HG03139 (cell line): Measurements from ENCODE around the gene P2RX3.

ENCODE experiments used
- ATAC-seq: cut with Tn5 transposase; IDR thresholded peaks from one replicate; pipeline ENCODE4 v1.9.1; 2021; ENCODE audit not compliant: unreplicated experiment

Gene P2RX3

DNA sequence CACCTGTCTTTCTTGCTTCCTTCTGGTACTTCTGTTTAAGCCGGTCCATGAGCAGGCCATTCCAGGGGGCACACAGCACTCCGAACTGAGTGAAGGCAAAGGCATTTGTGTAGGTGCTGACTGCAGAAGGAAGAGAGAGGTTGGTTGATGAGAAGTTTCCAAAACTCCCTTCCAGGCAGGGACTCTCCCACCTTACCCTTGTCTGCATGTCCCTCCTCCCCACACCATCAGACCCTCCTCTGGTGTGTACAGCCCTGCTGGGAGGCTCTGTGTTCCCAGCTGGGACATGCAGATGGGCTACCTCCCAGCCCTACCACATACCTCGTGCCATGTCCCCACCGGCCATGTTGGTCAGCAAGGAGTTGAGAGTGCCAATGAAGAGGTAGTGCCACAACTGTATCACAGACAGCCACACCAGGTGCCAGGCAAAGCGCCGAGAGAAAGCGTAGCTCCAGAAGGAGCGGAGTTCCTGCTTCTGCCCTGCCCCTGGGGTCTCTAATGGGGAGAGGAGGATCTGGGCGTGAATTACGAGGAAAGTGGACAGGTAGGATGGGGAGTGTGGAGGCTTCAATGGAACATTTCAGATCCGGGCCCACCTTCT lies 76.6 kb downstream of the P2RX3 start:
- ATAC-seq, result no peak

GRCh38 chr11:57416436-57416835 lies 78.3 kb downstream of the P2RX3 start:
- no peak for ATAC-seq

GRCh38 chr11:57417056-57417455 lies 78.9 kb downstream of the P2RX3 start:
- ATAC-seq, result no peak

DNA sequence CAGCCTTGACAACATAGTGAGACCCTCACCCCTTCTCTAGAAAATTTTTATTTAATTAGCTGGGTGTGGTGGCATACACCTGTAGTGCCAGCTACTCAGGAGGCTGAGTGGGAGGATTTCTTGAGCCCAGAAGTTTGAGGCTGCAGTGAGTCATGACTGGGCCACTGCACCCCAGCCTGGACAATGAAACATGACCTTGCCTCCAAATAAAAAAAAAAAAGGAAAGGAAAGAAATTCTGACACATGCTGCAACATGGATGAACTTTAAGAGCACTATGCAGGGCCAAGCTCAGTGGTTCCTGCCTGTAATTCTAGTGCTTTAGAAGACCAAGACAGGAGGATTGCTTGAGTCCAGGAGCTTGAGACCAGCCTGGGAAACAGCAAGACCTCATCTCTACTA lies 80.0 kb downstream of the P2RX3 start:
- no peak for ATAC-seq

DNA sequence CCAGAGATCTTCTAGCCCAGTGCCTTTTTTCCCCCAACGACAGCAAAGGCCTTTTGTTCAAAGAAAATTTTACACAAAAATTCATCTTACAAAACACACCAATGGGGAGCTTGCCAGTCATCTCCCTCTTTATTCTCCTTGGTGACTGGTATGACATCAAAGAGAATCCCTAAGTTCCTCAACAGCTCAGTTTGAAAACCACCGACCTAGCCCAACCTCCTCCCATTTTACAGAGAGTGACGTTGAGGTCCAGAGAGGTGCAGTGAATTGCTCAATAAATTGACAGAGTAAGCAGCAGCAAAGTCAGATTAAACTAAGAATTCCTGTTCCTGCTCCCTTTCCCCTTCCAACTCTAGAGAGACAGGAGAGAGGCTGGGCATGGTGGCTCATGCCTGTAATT lies 81.0 kb downstream of the P2RX3 start:
- no peak for ATAC-seq

DNA sequence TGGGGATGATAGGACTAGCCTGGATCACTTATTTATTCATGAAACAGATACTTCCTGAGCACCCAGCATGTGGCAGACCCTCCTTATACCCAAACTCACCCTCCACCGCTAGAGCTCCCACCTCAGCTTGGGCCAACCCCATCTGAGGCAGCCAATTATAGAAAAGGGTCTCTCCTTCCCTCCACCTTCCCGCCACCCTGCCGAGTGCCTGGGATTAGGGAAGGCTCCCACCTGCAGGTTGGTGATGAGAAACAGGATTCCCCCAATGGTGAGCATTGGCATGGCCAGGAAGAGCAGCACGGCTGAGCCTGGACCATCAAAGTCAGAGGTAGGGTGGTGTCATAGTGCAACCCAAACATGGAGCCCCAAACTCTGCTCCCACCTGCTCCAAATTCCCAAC lies 82.9 kb downstream of the P2RX3 start:
- ATAC-seq, result no peak

GRCh38 chr11:57421805-57422204 lies 83.7 kb downstream of the P2RX3 start:
- ATAC-seq, result no peak
